Measurements from ENCODE around the gene IER3IP1. TPM values are rescaled to one million over a fixed set of nuclear protein-coding genes. Genes with fewer than 3 reads are reported as not detected.

IER3IP1 gene
- total RNA-seq, 1 experiment from 2014 or later: 7.6 TPM

DNA sequence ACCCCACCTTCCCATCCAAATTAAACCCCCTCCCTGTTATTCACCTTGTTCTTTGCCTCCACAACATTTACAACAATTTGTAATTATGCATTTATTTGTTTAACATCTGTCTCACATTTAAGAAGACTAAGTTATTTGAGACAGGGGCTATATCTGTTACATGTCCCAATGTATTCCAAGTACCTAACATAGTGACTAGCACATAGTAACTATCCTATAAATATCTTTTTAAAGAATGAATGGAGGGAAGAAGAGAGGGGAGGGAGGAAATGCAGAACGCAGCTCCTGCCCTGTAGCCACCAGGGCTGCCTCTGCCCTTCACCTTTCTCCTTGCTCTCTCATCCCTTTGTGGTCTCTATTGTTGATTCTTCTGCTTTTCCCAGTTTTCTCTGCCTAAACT lies 66.4 kb downstream of the IER3IP1 start:
- H3K9me3 ChIP-seq (ENCODE audit: control insufficient read depth, low read depth, low read length): no peaks in the 10 kb centered on the region
- no peak overlapping the region for H2BK12ac ChIP-seq (ENCODE audit: insufficient read length, low read depth, low read length)
- no peak overlapping the region for H3K4me3 Mint-ChIP-seq
- no peaks in the 10 kb centered on the region for H3K9me3 Mint-ChIP-seq
- no peaks in the 10 kb centered on the region for H3K79me2 ChIP-seq (ENCODE audit: insufficient read depth, low read length)
- H3K79me1 ChIP-seq (ENCODE audit: insufficient read depth, low read depth, low read length, poor library complexity, severe bottlenecking): no peaks in the 10 kb centered on the region
- no peak overlapping the region for H2BK120ac ChIP-seq (ENCODE audit: low read depth, low read length, poor library complexity, severe bottlenecking)
- no peak overlapping the region for H3K9ac ChIP-seq (ENCODE audit: extremely low read depth, insufficient read length, low read length)
- H2AK5ac ChIP-seq (ENCODE audit: insufficient read length, low read length): no peak overlapping the region
- no peak overlapping the region for H2BK15ac ChIP-seq (ENCODE audit: low read depth, low read length)
- no peak overlapping the region for H2AFZ ChIP-seq (ENCODE audit: low read length)
- H3K27ac ChIP-seq (ENCODE audit: insufficient read length, low read depth, low read length): no peak overlapping the region
- no peak overlapping the region for H4K5ac ChIP-seq (ENCODE audit: insufficient read length, low read depth, low read length)
- H3K4me1 Mint-ChIP-seq: peaks cover 67% of the 10 kb centered on the region in 2 experiments
- no peak overlapping the region for H4K8ac ChIP-seq (replicated peaks; ENCODE audit: insufficient read length, low read depth, low read length)
- no peak overlapping the region for H2BK20ac ChIP-seq (ENCODE audit: low read depth, low read length, poor library complexity, severe bottlenecking)
- no peak for DNase-seq
- TF ChIP-seq, protein P1, sequence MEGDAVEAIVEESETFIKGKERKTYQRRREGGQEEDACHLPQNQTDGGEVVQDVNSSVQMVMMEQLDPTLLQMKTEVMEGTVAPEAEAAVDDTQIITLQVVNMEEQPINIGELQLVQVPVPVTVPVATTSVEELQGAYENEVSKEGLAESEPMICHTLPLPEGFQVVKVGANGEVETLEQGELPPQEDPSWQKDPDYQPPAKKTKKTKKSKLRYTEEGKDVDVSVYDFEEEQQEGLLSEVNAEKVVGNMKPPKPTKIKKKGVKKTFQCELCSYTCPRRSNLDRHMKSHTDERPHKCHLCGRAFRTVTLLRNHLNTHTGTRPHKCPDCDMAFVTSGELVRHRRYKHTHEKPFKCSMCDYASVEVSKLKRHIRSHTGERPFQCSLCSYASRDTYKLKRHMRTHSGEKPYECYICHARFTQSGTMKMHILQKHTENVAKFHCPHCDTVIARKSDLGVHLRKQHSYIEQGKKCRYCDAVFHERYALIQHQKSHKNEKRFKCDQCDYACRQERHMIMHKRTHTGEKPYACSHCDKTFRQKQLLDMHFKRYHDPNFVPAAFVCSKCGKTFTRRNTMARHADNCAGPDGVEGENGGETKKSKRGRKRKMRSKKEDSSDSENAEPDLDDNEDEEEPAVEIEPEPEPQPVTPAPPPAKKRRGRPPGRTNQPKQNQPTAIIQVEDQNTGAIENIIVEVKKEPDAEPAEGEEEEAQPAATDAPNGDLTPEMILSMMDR (conservative IDR thresholded peaks at IDR 0.05): no peak
- no peak overlapping the region for H3K18ac ChIP-seq (ENCODE audit: insufficient read length, low read depth, low read length)
- no peak overlapping the region for H3K14ac ChIP-seq (ENCODE audit: insufficient read depth, low read length)
- no peak overlapping the region for H3K4me2 ChIP-seq (ENCODE audit: insufficient read depth, insufficient read length, low read length)
- peaks cover 9 to 45% (median 34%) of the 10 kb centered on the region in 3 experiments; a peak in 6 of 7 replicates for H3K36me3 Mint-ChIP-seq (ENCODE audit: insufficient read depth in 1 of 3, low read depth in 3 of 3)
- no peaks in the 10 kb centered on the region for H3K27me3 Mint-ChIP-seq (ENCODE audit: low read depth)
- H4K20me1 ChIP-seq (ENCODE audit: control insufficient read depth, insufficient read depth, insufficient read length): no peaks in the 10 kb centered on the region
- no peak overlapping the region for H3K23ac ChIP-seq (ENCODE audit: insufficient read length, low read depth, low read length)
- no peak overlapping the region for H2BK5ac ChIP-seq (ENCODE audit: insufficient read length, low read length)
- peak overlapping the region in 2 of 3 experiments; percentile 84 to 95; a peak in 4 of 7 replicates for H3K27ac Mint-ChIP-seq
- no peaks in the 10 kb centered on the region for H3K23me2 ChIP-seq (ENCODE audit: insufficient read length, low read depth, low read length, poor library complexity, severe bottlenecking)
- H4K91ac ChIP-seq (ENCODE audit: insufficient read length, low read depth, low read length): no peak overlapping the region
- H3T11ph ChIP-seq (ENCODE audit: low read length): no peak overlapping the region
- H3K4ac ChIP-seq (ENCODE audit: low read depth, low read length): no peak overlapping the region
- no CpG with 5 or more reads among the region's 1 CpG for WGBS (ENCODE audit: extremely low coverage, insufficient read length, low lambda C conversion rate)
- H3K27me3 ChIP-seq (ENCODE audit: insufficient read depth, low read length): no peaks in the 10 kb centered on the region
- H3K56ac ChIP-seq (ENCODE audit: insufficient read length, low read depth, low read length): no peak overlapping the region
- no peaks in the 10 kb centered on the region; the same call in 1 of the 2 replicates for H3K4me1 ChIP-seq (ENCODE audit: insufficient read depth, low read length)
